ENCODE measurements around the gene ALKBH5. TPM values are rescaled to one million over a fixed set of nuclear protein-coding genes. Genes with fewer than 3 reads are reported as not detected.

The ALKBH5 gene
- total and polyA plus RNA-seq, 5 donors from 2014 or later = 102 to 123 (median 118) TPM

GRCh38 chr17:18231164-18231563 is 47.5 kb downstream of the ALKBH5 start:
- no peaks in the 10 kb centered on the region for H3K9me3 ChIP-seq (ENCODE audit: control insufficient read depth in 2 of 2, low read length in 2 of 2)
- DNase-seq = no peak
- no peak overlapping the region for H3K27ac Mint-ChIP-seq
- peaks cover 0 to 35% (median 12%) of the 10 kb centered on the region in 4 donors for H3K4me1 Mint-ChIP-seq
- no peaks in the 10 kb centered on the region for H3K27me3 ChIP-seq (ENCODE audit: control insufficient read depth, insufficient read depth, low read length)
- peaks cover 7% of the 10 kb centered on the region for H3K36me3 Mint-ChIP-seq
- H3K27ac ChIP-seq (ENCODE audit: insufficient read depth, low read length, poor library complexity, severe bottlenecking) = no peak overlapping the region
- H3K27me3 Mint-ChIP-seq = no peaks in the 10 kb centered on the region
- ATAC-seq (ENCODE audit: low read depth in 2 of 2) = no peak
- peaks cover 13% of the 10 kb centered on the region for H3K36me3 ChIP-seq (ENCODE audit: control insufficient read depth, insufficient read depth, low read length)
- no peak overlapping the region for H3K4me3 Mint-ChIP-seq
- H3K4me3 ChIP-seq (ENCODE audit: low read depth, low read length) = no peak overlapping the region
- H3K9me3 Mint-ChIP-seq = peaks cover 0 to 2% (median 0%) of the 10 kb centered on the region in 7 donors
- peaks cover 9% of the 10 kb centered on the region for H3K4me1 ChIP-seq (ENCODE audit: control insufficient read depth, insufficient read depth, low read length, poor library complexity, severe bottlenecking)

GRCh38 chr17:18233803-18234518 is 50.3 kb downstream of the ALKBH5 start:
- Mint-ChIP-seq H3K36me3 (peaks cover 13% of the 10 kb centered on the region), H3K27me3 (no peaks in the 10 kb centered on the region), H3K27ac (no peak overlapping the region), H3K4me3 (peak overlapping the region in 1 of 4 donors; percentile 12), H3K4me1 (peaks cover 0 to 9% (median 0%) of the 10 kb centered on the region in 4 donors), H3K9me3 (no peaks in the 10 kb centered on the region)
- no peak for ATAC-seq (ENCODE audit: low read depth in 2 of 2)
- Histone ChIP-seq H3K27ac (ENCODE audit: insufficient read depth, low read length, poor library complexity, severe bottlenecking) (no peak overlapping the region), H3K4me3 (ENCODE audit: low read depth, low read length) (no peak overlapping the region), H3K4me1 (ENCODE audit: control insufficient read depth, insufficient read depth, low read length, poor library complexity, severe bottlenecking) (no peaks in the 10 kb centered on the region), H3K27me3 (ENCODE audit: control insufficient read depth, insufficient read depth, low read length) (no peaks in the 10 kb centered on the region), H3K9me3 (ENCODE audit: control insufficient read depth in 2 of 2, low read length in 2 of 2) (no peaks in the 10 kb centered on the region), H3K36me3 (ENCODE audit: control insufficient read depth, insufficient read depth, low read length) (peaks cover 13% of the 10 kb centered on the region)
- DNase-seq = no peak

- ATAC-seq (ENCODE audit: low read depth in 2 of 2) = no peak
- no peak for DNase-seq
- no peaks in the 10 kb centered on the region for H3K9me3 Mint-ChIP-seq
- H3K4me1 Mint-ChIP-seq = peaks cover 0 to 2% (median 0%) of the 10 kb centered on the region in 4 donors
- no peak overlapping the region for H3K4me3 ChIP-seq (ENCODE audit: low read depth, low read length)
- peaks cover 13% of the 10 kb centered on the region for H3K36me3 Mint-ChIP-seq
- no peak overlapping the region for H3K27ac ChIP-seq (ENCODE audit: insufficient read depth, low read length, poor library complexity, severe bottlenecking)
- H3K4me1 ChIP-seq (ENCODE audit: control insufficient read depth, insufficient read depth, low read length, poor library complexity, severe bottlenecking) = no peaks in the 10 kb centered on the region
- H3K9me3 ChIP-seq (ENCODE audit: control insufficient read depth in 2 of 2, low read length in 2 of 2) = no peaks in the 10 kb centered on the region
- H3K27me3 ChIP-seq (ENCODE audit: control insufficient read depth, insufficient read depth, low read length) = no peaks in the 10 kb centered on the region
- H3K27ac Mint-ChIP-seq = no peak overlapping the region
- H3K36me3 ChIP-seq (ENCODE audit: control insufficient read depth, insufficient read depth, low read length) = peaks cover 13% of the 10 kb centered on the region
- H3K27me3 Mint-ChIP-seq = no peaks in the 10 kb centered on the region
- no peak overlapping the region for H3K4me3 Mint-ChIP-seq
These were observed 51.3 kb downstream of the ALKBH5 start for GRCh38 chr17:18234853-18235380.

- H3K4me3 ChIP-seq (ENCODE audit: low read depth, low read length) = no peak overlapping the region
- ATAC-seq (ENCODE audit: low read depth in 2 of 2) (no peak), DNase-seq (no peak)
- Mint-ChIP-seq H3K27ac (peak overlapping the region in 2 of 3 donors; percentile 41 to 76), H3K4me3 (no peak overlapping the region), H3K9me3 (no peaks in the 10 kb centered on the region), H3K4me1 (no peaks in the 10 kb centered on the region), H3K36me3 (peaks cover 13% of the 10 kb centered on the region), H3K27me3 (no peaks in the 10 kb centered on the region)
- H3K9me3 ChIP-seq (ENCODE audit: control insufficient read depth in 2 of 2, low read length in 2 of 2) = no peaks in the 10 kb centered on the region
- H3K27ac ChIP-seq (ENCODE audit: insufficient read depth, low read length, poor library complexity, severe bottlenecking) = no peak overlapping the region
- peaks cover 13% of the 10 kb centered on the region for H3K36me3 ChIP-seq (ENCODE audit: control insufficient read depth, insufficient read depth, low read length)
- no peaks in the 10 kb centered on the region for H3K27me3 ChIP-seq (ENCODE audit: control insufficient read depth, insufficient read depth, low read length)
- H3K4me1 ChIP-seq (ENCODE audit: control insufficient read depth, insufficient read depth, low read length, poor library complexity, severe bottlenecking) = no peaks in the 10 kb centered on the region
These were observed 52.2 kb downstream of the ALKBH5 start for GRCh38 chr17:18235743-18236256.

GRCh38 chr17:18236494-18236893 is 52.9 kb downstream of the ALKBH5 start:
- H3K27ac Mint-ChIP-seq = peak overlapping the region in 2 of 3 donors; percentile 41 to 42
- Histone ChIP-seq H3K9me3 (ENCODE audit: control insufficient read depth in 2 of 2, low read length in 2 of 2) (no peaks in the 10 kb centered on the region), H3K36me3 (ENCODE audit: control insufficient read depth, insufficient read depth, low read length) (peaks cover 13% of the 10 kb centered on the region), H3K27ac (ENCODE audit: insufficient read depth, low read length, poor library complexity, severe bottlenecking) (no peak overlapping the region), H3K27me3 (ENCODE audit: control insufficient read depth, insufficient read depth, low read length) (no peaks in the 10 kb centered on the region), H3K4me1 (ENCODE audit: control insufficient read depth, insufficient read depth, low read length, poor library complexity, severe bottlenecking) (no peaks in the 10 kb centered on the region), H3K4me3 (ENCODE audit: low read depth, low read length) (no peak overlapping the region)
- DNase-seq = no peak
- no peak for ATAC-seq (ENCODE audit: low read depth in 2 of 2)
- H3K4me3 Mint-ChIP-seq = no peak overlapping the region
- H3K9me3 Mint-ChIP-seq = no peaks in the 10 kb centered on the region
- no peaks in the 10 kb centered on the region for H3K27me3 Mint-ChIP-seq
- no peaks in the 10 kb centered on the region for H3K4me1 Mint-ChIP-seq
- H3K36me3 Mint-ChIP-seq = peaks cover 13% of the 10 kb centered on the region

- H3K9me3 ChIP-seq (ENCODE audit: control insufficient read depth in 2 of 2, low read length in 2 of 2) = no peaks in the 10 kb centered on the region
- no peaks in the 10 kb centered on the region for H3K27me3 ChIP-seq (ENCODE audit: control insufficient read depth, insufficient read depth, low read length)
- H3K27ac ChIP-seq (ENCODE audit: insufficient read depth, low read length, poor library complexity, severe bottlenecking) = no peak overlapping the region
- no peaks in the 10 kb centered on the region for H3K9me3 Mint-ChIP-seq
- no peak for DNase-seq
- no peak overlapping the region for H3K4me3 ChIP-seq (ENCODE audit: low read depth, low read length)
- ATAC-seq (ENCODE audit: low read depth in 2 of 2) = no peak
- no peaks in the 10 kb centered on the region for H3K4me1 ChIP-seq (ENCODE audit: control insufficient read depth, insufficient read depth, low read length, poor library complexity, severe bottlenecking)
- no peaks in the 10 kb centered on the region for H3K27me3 Mint-ChIP-seq
- no peak overlapping the region for H3K4me3 Mint-ChIP-seq
- H3K36me3 ChIP-seq (ENCODE audit: control insufficient read depth, insufficient read depth, low read length) = peaks cover 8% of the 10 kb centered on the region
- no peak overlapping the region for H3K27ac Mint-ChIP-seq
- peaks cover 13% of the 10 kb centered on the region for H3K36me3 Mint-ChIP-seq
- H3K4me1 Mint-ChIP-seq = no peaks in the 10 kb centered on the region
These were observed 53.8 kb downstream of the ALKBH5 start for GRCh38 chr17:18237461-18237860.

- Mint-ChIP-seq H3K9me3 (no peaks in the 10 kb centered on the region), H3K27me3 (no peaks in the 10 kb centered on the region), H3K27ac (no peak overlapping the region), H3K4me3 (no peak overlapping the region), H3K36me3 (peaks cover 13% of the 10 kb centered on the region), H3K4me1 (no peaks in the 10 kb centered on the region)
- no peak overlapping the region for H3K27ac ChIP-seq (ENCODE audit: insufficient read depth, low read length, poor library complexity, severe bottlenecking)
- H3K36me3 ChIP-seq (ENCODE audit: control insufficient read depth, insufficient read depth, low read length) = peaks cover 7% of the 10 kb centered on the region
- H3K9me3 ChIP-seq (ENCODE audit: control insufficient read depth in 2 of 2, low read length in 2 of 2) = no peaks in the 10 kb centered on the region
- DNase-seq (no peak), ATAC-seq (ENCODE audit: low read depth in 2 of 2) (no peak)
- no peaks in the 10 kb centered on the region for H3K4me1 ChIP-seq (ENCODE audit: control insufficient read depth, insufficient read depth, low read length, poor library complexity, severe bottlenecking)
- H3K27me3 ChIP-seq (ENCODE audit: control insufficient read depth, insufficient read depth, low read length) = no peaks in the 10 kb centered on the region
- no peak overlapping the region for H3K4me3 ChIP-seq (ENCODE audit: low read depth, low read length)
These were observed 54.7 kb downstream of the ALKBH5 start for GRCh38 chr17:18238299-18238698.

- H3K4me3 ChIP-seq (ENCODE audit: low read depth, low read length) = no peak overlapping the region
- H3K36me3 ChIP-seq (ENCODE audit: control insufficient read depth, insufficient read depth, low read length) = peaks cover 8% of the 10 kb centered on the region
- H3K9me3 Mint-ChIP-seq = no peaks in the 10 kb centered on the region
- H3K27ac Mint-ChIP-seq = no peak overlapping the region
- H3K4me3 Mint-ChIP-seq = no peak overlapping the region
- H3K27me3 ChIP-seq (ENCODE audit: control insufficient read depth, insufficient read depth, low read length) = no peaks in the 10 kb centered on the region
- H3K9me3 ChIP-seq (ENCODE audit: control insufficient read depth in 2 of 2, low read length in 2 of 2) = no peaks in the 10 kb centered on the region
- no peak for ATAC-seq (ENCODE audit: low read depth in 2 of 2)
- no peaks in the 10 kb centered on the region for H3K4me1 Mint-ChIP-seq
- H3K4me1 ChIP-seq (ENCODE audit: control insufficient read depth, insufficient read depth, low read length, poor library complexity, severe bottlenecking) = no peaks in the 10 kb centered on the region
- DNase-seq = no peak
- no peaks in the 10 kb centered on the region for H3K27me3 Mint-ChIP-seq
- H3K36me3 Mint-ChIP-seq = peaks cover 9% of the 10 kb centered on the region
- H3K27ac ChIP-seq (ENCODE audit: insufficient read depth, low read length, poor library complexity, severe bottlenecking) = no peak overlapping the region
These were observed 56.8 kb downstream of the ALKBH5 start for GRCh38 chr17:18240449-18240848.

Measured in CD4-positive, CD25-positive, alpha-beta regulatory T cell (primary cell).